HG02623 (cell line): ENCODE results near the gene CASQ2.

Source experiments
- ATAC-seq: cut with Tn5 transposase; IDR thresholded peaks from one replicate; pipeline ENCODE4 v1.9.1; 2021; ENCODE audit warnings: moderate library complexity; ENCODE audit not compliant: unreplicated experiment

CASQ2 gene

GRCh38 chr1:115668579-115668978 is 99.9 kb downstream of the CASQ2 start:
- ATAC-seq, result no peak

- no peak for ATAC-seq
Observed at GRCh38 chr1:115666702-115667101, 101.8 kb downstream of the CASQ2 start.

GRCh38 chr1:115666206-115666605 is 102.3 kb downstream of the CASQ2 start:
- no peak for ATAC-seq

- ATAC-seq, result no peak
Observed at GRCh38 chr1:115665319-115666096, 103.0 kb downstream of the CASQ2 start.

GRCh38 chr1:115661157-115661556 is 107.4 kb downstream of the CASQ2 start:
- ATAC-seq, result no peak

- ATAC-seq, result no peak
Observed at GRCh38 chr1:115660151-115660550, 108.4 kb downstream of the CASQ2 start.

- no peak for ATAC-seq
Observed at GRCh38 chr1:115658646-115659045, 109.9 kb downstream of the CASQ2 start.

GRCh38 chr1:115656461-115657077 is 111.9 kb downstream of the CASQ2 start:
- ATAC-seq, result no peak

GRCh38 chr1:115655916-115656315 is 112.6 kb downstream of the CASQ2 start:
- no peak for ATAC-seq

- no peak for ATAC-seq
Observed at GRCh38 chr1:115655306-115655663, 113.2 kb downstream of the CASQ2 start.

- no peak for ATAC-seq
Observed at GRCh38 chr1:115654663-115655305, 113.7 kb downstream of the CASQ2 start.

- ATAC-seq, result no peak
Observed at GRCh38 chr1:115654125-115654524, 114.4 kb downstream of the CASQ2 start.

GRCh38 chr1:115652236-115652788 is 116.2 kb downstream of the CASQ2 start:
- no peak for ATAC-seq

GRCh38 chr1:115651391-115651790 is 117.1 kb downstream of the CASQ2 start:
- no peak for ATAC-seq

GRCh38 chr1:115650961-115651360 is 117.6 kb downstream of the CASQ2 start:
- no peak for ATAC-seq
